Suprapubic skin (tissue), 4 donors: ENCODE measurements around the gene PUSL1. TPM values are rescaled to one million over a fixed set of nuclear protein-coding genes. Genes with fewer than 3 reads are reported as not detected.
A peak's percentile ranks its signal among the peaks of the same experiment; 100 is the strongest.

Experiments
- DNase-seq, 2 donors: peaks; one replicate each; pipeline ENCODE4 v3.0.0-alpha.2; 2019; ENCODE audit warnings: low spot score in 2 of 2
- H3K27ac ChIP-seq: fragments of 200-600 bp; sonication (generic); one replicate; pipeline ENCODE4 v1.5.1; 2019
- H3K27me3 ChIP-seq: fragments of 200-600 bp; sonication (generic); one replicate; pipeline ENCODE4 v1.5.1; 2019
- H3K36me3 ChIP-seq: fragments of 200-600 bp; sonication (generic); one replicate; pipeline ENCODE4 v1.5.1; 2019
- H3K4me1 ChIP-seq: fragments of 200-600 bp; sonication (generic); one replicate; pipeline ENCODE4 v1.5.1; 2019
- H3K4me3 ChIP-seq: fragments of 200-600 bp; sonication (generic); one replicate; pipeline ENCODE4 v1.5.1; 2019; ENCODE audit warnings: mild to moderate bottlenecking
- H3K9me3 ChIP-seq: fragments of 200-600 bp; sonication (generic); one replicate; pipeline ENCODE4 v1.5.1; 2019
- EP300 ChIP-seq: sonication (generic); formaldehyde crosslinking; IDR thresholded peaks from one replicate; pipeline ENCODE4 v1.6.1; 2017; ENCODE audit warnings: antibody characterized with exemption
- POLR2A ChIP-seq, 2 donors: fragments of 450-650 bp; IDR thresholded peaks; one replicate each; pipeline ENCODE4 v1.6.1; 2017; ENCODE audit warnings: antibody characterized with exemption in 2 of 2, mild to moderate bottlenecking in 2 of 2, moderate library complexity in 2 of 2
- POLR2AphosphoS5 ChIP-seq, 3 donors: sonication (generic); formaldehyde crosslinking; IDR thresholded peaks; one replicate each; pipeline ENCODE4 v1.6.1; 2017; ENCODE audit warnings: antibody characterized with exemption in 3 of 3
- WGBS: methylation state at CpG from one replicate; pipeline ENCODE4 v1.1.5; 2018; 5-methylcytosine and 5-hydroxymethylcytosine counted together
- total RNA-seq, 4 donors: library from RNA; depleted of rRNA; stranded (reverse); fragments of >200 nt; gene quantifications; one replicate each; pipeline ENCODE4 v1.1.0, GENCODE V29; 2016
- TF ChIP-seq, protein P1 (sequence below), 2 donors: fragments of 200-600 bp in 1 of 2; fragments of 450-650 bp in 1 of 2; sonication (generic) in 1 of 2; IDR thresholded peaks; one replicate each; pipeline ENCODE4 v1.5.1; 2016 to 2019; ENCODE audit warnings: antibody characterized with exemption in 2 of 2, mild to moderate bottlenecking in 1 of 2, moderate library complexity in 1 of 2

Gene PUSL1
- total RNA-seq, 4 donors from 2014 or later, result 16.9 to 56.4 (median 36.4) TPM

- H3K27ac ChIP-seq, result peak overlapping the region; percentile 88
- H3K27me3 ChIP-seq, result peaks cover 1% of the 10 kb centered on the region
- H3K36me3 ChIP-seq, result no peaks in the 10 kb centered on the region
- H3K4me3 ChIP-seq, result no peak overlapping the region
- WGBS, result 67% methylated on average over 18 of the region's 20 CpGs
- no peak for TF ChIP-seq POLR2AphosphoS5 (IDR thresholded peaks at IDR 0.05)
- no peak for TF ChIP-seq POLR2A (IDR thresholded peaks at IDR 0.05)
- TF ChIP-seq, protein P1, sequence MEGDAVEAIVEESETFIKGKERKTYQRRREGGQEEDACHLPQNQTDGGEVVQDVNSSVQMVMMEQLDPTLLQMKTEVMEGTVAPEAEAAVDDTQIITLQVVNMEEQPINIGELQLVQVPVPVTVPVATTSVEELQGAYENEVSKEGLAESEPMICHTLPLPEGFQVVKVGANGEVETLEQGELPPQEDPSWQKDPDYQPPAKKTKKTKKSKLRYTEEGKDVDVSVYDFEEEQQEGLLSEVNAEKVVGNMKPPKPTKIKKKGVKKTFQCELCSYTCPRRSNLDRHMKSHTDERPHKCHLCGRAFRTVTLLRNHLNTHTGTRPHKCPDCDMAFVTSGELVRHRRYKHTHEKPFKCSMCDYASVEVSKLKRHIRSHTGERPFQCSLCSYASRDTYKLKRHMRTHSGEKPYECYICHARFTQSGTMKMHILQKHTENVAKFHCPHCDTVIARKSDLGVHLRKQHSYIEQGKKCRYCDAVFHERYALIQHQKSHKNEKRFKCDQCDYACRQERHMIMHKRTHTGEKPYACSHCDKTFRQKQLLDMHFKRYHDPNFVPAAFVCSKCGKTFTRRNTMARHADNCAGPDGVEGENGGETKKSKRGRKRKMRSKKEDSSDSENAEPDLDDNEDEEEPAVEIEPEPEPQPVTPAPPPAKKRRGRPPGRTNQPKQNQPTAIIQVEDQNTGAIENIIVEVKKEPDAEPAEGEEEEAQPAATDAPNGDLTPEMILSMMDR (IDR thresholded peaks at IDR 0.05), result no peak
- TF ChIP-seq EP300, result no peak
- H3K9me3 ChIP-seq, result no peaks in the 10 kb centered on the region
- DNase-seq, result peak; percentile 84 to 93
- peaks cover 57% of the 10 kb centered on the region for H3K4me1 ChIP-seq
Observed at GRCh38 chr1:1360506-1361169, 52.2 kb downstream of the PUSL1 start.

Other genes starting within 250 kb of the PUSL1 start
- 1 to 10 TPM; 1.8 to 4.9 (median 4.8) TPM for gene RNF223, start 234.3 kb upstream of the PUSL1 start, total RNA-seq
- 10 to 100 TPM; 12.8 to 48.4 (median 19.7) TPM for gene C1orf159, start 192.5 kb upstream of the PUSL1 start, total RNA-seq
- not detected for gene TTLL10, start 134.7 kb upstream of the PUSL1 start, total RNA-seq
- 10 to 100 TPM; 24.4 to 62.1 (median 33.5) TPM for gene TNFRSF18, start 102.0 kb upstream of the PUSL1 start, total RNA-seq
- gene TNFRSF4, start 94.4 kb upstream of the PUSL1 start, total RNA-seq, result 1 to 10 TPM in 1 of 4 donors, under 1 TPM in 2, not detected in 1; 0.42 to 1.4 (median 0.72) TPM
- gene SDF4, start 76.6 kb upstream of the PUSL1 start, total RNA-seq, result 10 to 100 TPM; 57.5 to 87.6 (median 73.1) TPM
- gene B3GALT6, start 76.4 kb upstream of the PUSL1 start, total RNA-seq, result 10 to 100 TPM in 3 of 4 donors, 1 to 10 TPM in 1; 9.3 to 24.4 (median 16.4) TPM
- 10 to 100 TPM in 1 of 4 donors, 1 to 10 TPM in 3; 4.3 to 23.5 (median 7.1) TPM for gene C1QTNF12, start 61.9 kb upstream of the PUSL1 start, total RNA-seq
- 10 to 100 TPM; 30.2 to 70.0 (median 60.0) TPM for gene UBE2J2, start 34.7 kb upstream of the PUSL1 start, total RNA-seq
- 1 to 10 TPM; 1.5 to 4.7 (median 2.6) TPM for gene SCNN1D, start 28.2 kb upstream of the PUSL1 start, total RNA-seq
- 100 to 1,000 TPM; 112 to 309 (median 148) TPM for gene ACAP3, start 667 bp upstream of the PUSL1 start, total RNA-seq
- gene INTS11, start 16.1 kb downstream of the PUSL1 start, total RNA-seq, result 100 to 1,000 TPM; 105 to 242 (median 151) TPM
- 10 to 100 TPM; 32.5 to 60.4 (median 54.3) TPM for gene CPTP, start 16.2 kb downstream of the PUSL1 start, total RNA-seq
- gene TAS1R3, start 22.7 kb downstream of the PUSL1 start, total RNA-seq, result 1 to 10 TPM in 1 of 4 donors, under 1 TPM in 3; 0.56 to 1.8 (median 0.82) TPM
- gene DVL1, start 40.8 kb downstream of the PUSL1 start, total RNA-seq, result 100 to 1,000 TPM in 3 of 4 donors, 10 to 100 TPM in 1; 99.4 to 151 (median 106) TPM
- 10 to 100 TPM; 18.6 to 43.5 (median 21.9) TPM for gene MXRA8, start 50.0 kb downstream of the PUSL1 start, total RNA-seq
- 100 to 1,000 TPM in 1 of 4 donors, 10 to 100 TPM in 3; 55.8 to 106 (median 86.1) TPM for gene AURKAIP1, start 66.6 kb downstream of the PUSL1 start, total RNA-seq
- 100 to 1,000 TPM; 136 to 599 (median 160) TPM for gene CCNL2, start 90.7 kb downstream of the PUSL1 start, total RNA-seq
- 100 to 1,000 TPM in 3 of 4 donors, 10 to 100 TPM in 1; 93.6 to 119 (median 109) TPM for gene MRPL20, start 98.7 kb downstream of the PUSL1 start, total RNA-seq
- 10 to 100 TPM in 1 of 4 donors, 1 to 10 TPM in 3; 2.8 to 10.3 (median 5.9) TPM for gene ANKRD65, start 112.7 kb downstream of the PUSL1 start, total RNA-seq
- 10 to 100 TPM; 14.5 to 27.6 (median 19.8) TPM for gene VWA1, start 127.1 kb downstream of the PUSL1 start, total RNA-seq
- 1 to 10 TPM in 2 of 4 donors, under 1 TPM in 2; 0.32 to 4.2 (median 1.2) TPM for gene ATAD3C, start 141.1 kb downstream of the PUSL1 start, total RNA-seq
- 10 to 100 TPM; 18.5 to 71.9 (median 23.7) TPM for gene ATAD3B, start 163.2 kb downstream of the PUSL1 start, total RNA-seq
- 10 to 100 TPM; 15.0 to 23.2 (median 19.7) TPM for gene ATAD3A, start 203.6 kb downstream of the PUSL1 start, total RNA-seq
- 1 to 10 TPM in 3 of 4 donors, not detected in 1; 1.0 to 1.7 (median 1.1) TPM for gene TMEM240, start 232.0 kb downstream of the PUSL1 start, total RNA-seq